Vagina (tissue), 2 donors: ENCODE results near the gene SRL.

Experiments
- POLR2A ChIP-seq, 2 donors: fragments of 450-650 bp; IDR thresholded peaks; one replicate each; pipeline ENCODE4 v1.6.1; 2017; ENCODE audit warnings: antibody characterized with exemption in 2 of 2, mild to moderate bottlenecking in 2 of 2, moderate library complexity in 2 of 2
- POLR2AphosphoS5 ChIP-seq, 2 donors: sonication (generic); formaldehyde crosslinking; IDR thresholded peaks; one replicate each; pipeline ENCODE4 v1.9.0; 2017; ENCODE audit warnings: antibody characterized with exemption in 2 of 2, mild to moderate bottlenecking in 2 of 2, low read depth in 1 of 2; ENCODE audit not compliant: insufficient read depth in 1 of 2
- TF ChIP-seq, protein P1 (sequence below), 3 experiments: fragments of 450-650 bp in 2 of 3; fragments of 200-600 bp in 1 of 3; sonication (generic) in 1 of 3; IDR thresholded peaks; one replicate each; pipeline ENCODE4 v1.5.1; 2017 to 2019; ENCODE audit warnings: antibody characterized with exemption in 3 of 3, mild to moderate bottlenecking in 2 of 3, moderate library complexity in 2 of 3

DNA sequence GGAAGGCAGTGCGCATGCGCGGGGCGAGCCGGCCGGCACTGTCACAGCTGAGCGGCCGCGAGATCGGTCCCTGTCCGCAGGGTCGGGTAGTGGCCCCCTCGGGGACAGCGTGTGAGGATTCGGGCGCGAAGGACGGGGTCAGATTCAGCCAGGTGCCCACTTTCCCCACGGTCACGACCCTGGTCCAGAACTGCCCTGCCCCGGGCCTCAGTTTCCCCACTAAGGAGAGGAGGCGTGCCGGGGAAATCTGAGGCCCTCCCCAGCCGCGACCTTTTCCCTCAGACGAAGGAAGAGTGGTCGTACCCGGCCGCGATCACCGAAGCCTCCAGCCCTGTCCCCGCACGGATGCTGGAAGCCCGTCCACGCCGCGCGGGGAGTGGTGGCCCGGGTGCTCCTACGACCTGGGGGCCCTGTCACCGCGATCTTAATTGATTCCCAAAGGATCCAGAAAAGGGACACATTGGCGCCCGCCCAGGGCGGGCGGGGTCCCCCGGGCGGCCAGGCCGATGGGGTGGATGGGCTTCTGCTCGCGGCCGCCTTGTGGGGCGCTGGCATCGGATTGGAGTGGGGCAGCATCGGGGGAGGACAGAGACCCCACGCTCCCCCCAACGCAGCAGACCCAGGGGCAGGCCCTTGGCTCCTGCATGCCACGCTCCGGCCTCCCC is 57.7 kb downstream of the SRL start:
- no peak for TF ChIP-seq POLR2AphosphoS5 (IDR thresholded peaks at IDR 0.05; ENCODE audit: insufficient read depth in 1 of 2, low read depth in 1 of 2)
- TF ChIP-seq, protein P1, sequence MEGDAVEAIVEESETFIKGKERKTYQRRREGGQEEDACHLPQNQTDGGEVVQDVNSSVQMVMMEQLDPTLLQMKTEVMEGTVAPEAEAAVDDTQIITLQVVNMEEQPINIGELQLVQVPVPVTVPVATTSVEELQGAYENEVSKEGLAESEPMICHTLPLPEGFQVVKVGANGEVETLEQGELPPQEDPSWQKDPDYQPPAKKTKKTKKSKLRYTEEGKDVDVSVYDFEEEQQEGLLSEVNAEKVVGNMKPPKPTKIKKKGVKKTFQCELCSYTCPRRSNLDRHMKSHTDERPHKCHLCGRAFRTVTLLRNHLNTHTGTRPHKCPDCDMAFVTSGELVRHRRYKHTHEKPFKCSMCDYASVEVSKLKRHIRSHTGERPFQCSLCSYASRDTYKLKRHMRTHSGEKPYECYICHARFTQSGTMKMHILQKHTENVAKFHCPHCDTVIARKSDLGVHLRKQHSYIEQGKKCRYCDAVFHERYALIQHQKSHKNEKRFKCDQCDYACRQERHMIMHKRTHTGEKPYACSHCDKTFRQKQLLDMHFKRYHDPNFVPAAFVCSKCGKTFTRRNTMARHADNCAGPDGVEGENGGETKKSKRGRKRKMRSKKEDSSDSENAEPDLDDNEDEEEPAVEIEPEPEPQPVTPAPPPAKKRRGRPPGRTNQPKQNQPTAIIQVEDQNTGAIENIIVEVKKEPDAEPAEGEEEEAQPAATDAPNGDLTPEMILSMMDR (IDR thresholded peaks at IDR 0.05): no peak
- no peak for TF ChIP-seq POLR2A (IDR thresholded peaks at IDR 0.05)
